Astrocyte of the spinal cord (primary cell): ENCODE data around the gene ARHGAP18.

Source experiments
- DNase-seq: peaks from one replicate; pipeline ENCODE4 v3.0.0; 2011; ENCODE audit warnings: low read depth, low spot score
- H3K4me3 ChIP-seq: 2 replicates; pipeline ENCODE4 v1.5.1; 2011; ENCODE audit warnings: low read depth, mild to moderate bottlenecking, low read length, moderate library complexity
- CTCF ChIP-seq: IDR thresholded peaks from 2 replicates; pipeline ENCODE4 v1.5.1; 2012; ENCODE audit warnings: low read depth, mild to moderate bottlenecking, low read length, inconsistent platforms
- in situ Hi-C: cut with HindIII; loops from 2 replicates; pipeline ENCODE4 v1.10.0; 2017; ENCODE audit warnings: low sequenced_read_pairs

ARHGAP18 gene

GRCh38 chr6:129696843-129697242 is 13.1 kb downstream of the ARHGAP18 start:
- TF ChIP-seq CTCF = no peak
- in situ Hi-C loops = no loop called here
- H3K4me3 ChIP-seq = no peak overlapping the region
- no peak for DNase-seq

GRCh38 chr6:129696028-129696418 is 14.0 kb downstream of the ARHGAP18 start:
- no peak overlapping the region for H3K4me3 ChIP-seq
- TF ChIP-seq CTCF = no peak
- DNase-seq = no peak
- in situ Hi-C loops = no loop called here

GRCh38 chr6:129695373-129696027 is 14.5 kb downstream of the ARHGAP18 start:
- no peak for DNase-seq
- TF ChIP-seq CTCF = no peak
- in situ Hi-C loops = no loop called here
- H3K4me3 ChIP-seq = no peak overlapping the region

- no peak for DNase-seq
- no peak for TF ChIP-seq CTCF
Measured at GRCh38 chr6:129694036-129694435, 15.9 kb downstream of the ARHGAP18 start.

GRCh38 chr6:129692467-129692866 is 17.5 kb downstream of the ARHGAP18 start:
- DNase-seq = no peak
- TF ChIP-seq CTCF = no peak
- no peak overlapping the region for H3K4me3 ChIP-seq
- in situ Hi-C loops = no loop called here

More at GRCh38 chr6:129694036-129694435, 15.9 kb downstream of the ARHGAP18 start:
- in situ Hi-C loops = no loop called here
- no peak overlapping the region for H3K4me3 ChIP-seq

- in situ Hi-C loops = no loop called here
- H3K4me3 ChIP-seq = no peak overlapping the region
- no peak for TF ChIP-seq CTCF
- no peak for DNase-seq
Measured at GRCh38 chr6:129691709-129692108, 18.3 kb downstream of the ARHGAP18 start.
